H1 (cell line): ENCODE measurements around the gene SSRP1.

Experiments used
- CBX8 ChIP-seq: fragments of 300-800, 300-1000 bp; sonication (generic); IDR thresholded peaks from 2 replicates; pipeline ENCODE4 v1.7.1; 2016; ENCODE audit warnings: low read depth, low read length, borderline replicate concordance
- CEBPB ChIP-seq: IDR thresholded peaks from 2 replicates; pipeline ENCODE4 v1.6.1; 2012; ENCODE audit warnings: low read depth, low read length
- CTCF ChIP-seq, 3 experiments: IDR thresholded peaks; 1 replicate in 2 of 3; 2 replicates in 1 of 3; pipeline versions ENCODE4 v1.5.1 to v1.6.1; 2011; ENCODE audit warnings: low read length in 3 of 3, mild to moderate bottlenecking in 3 of 3, inconsistent platforms in 2 of 3, low read depth in 1 of 3, moderate library complexity in 1 of 3; ENCODE audit not compliant: insufficient read depth in 1 of 3; ENCODE audit errors: control extremely low read depth in 1 of 3
- MAFK ChIP-seq: IDR thresholded peaks from 2 replicates; pipeline ENCODE4 v1.6.1; 2012; ENCODE audit warnings: low read depth, mild to moderate bottlenecking, improper control_type of control experiment, low read length
- RAD21 ChIP-seq, 2 experiments: IDR thresholded peaks in 1 of 2; conservative IDR thresholded peaks in 1 of 2; 2 replicates each; pipeline ENCODE4 v1.6.1; 2011; ENCODE audit warnings: low read depth in 2 of 2, low read length in 2 of 2, improper control_type of control experiment in 1 of 2, inconsistent platforms in 1 of 2, mild to moderate bottlenecking in 1 of 2, moderate library complexity in 1 of 2
- RFX5 ChIP-seq: IDR thresholded peaks from 2 replicates; pipeline ENCODE4 v1.6.1; 2011; ENCODE audit warnings: low read depth, low read length, improper control_type of control experiment, borderline replicate concordance
- TEAD4 ChIP-seq: IDR thresholded peaks from 2 replicates; pipeline ENCODE4 v1.6.1; 2012; ENCODE audit warnings: low read depth, low read length, inconsistent platforms, mixed read lengths
- USF2 ChIP-seq: IDR thresholded peaks from 2 replicates; pipeline ENCODE4 v1.6.1; 2011; ENCODE audit warnings: low read length, improper control_type of control experiment

DNA sequence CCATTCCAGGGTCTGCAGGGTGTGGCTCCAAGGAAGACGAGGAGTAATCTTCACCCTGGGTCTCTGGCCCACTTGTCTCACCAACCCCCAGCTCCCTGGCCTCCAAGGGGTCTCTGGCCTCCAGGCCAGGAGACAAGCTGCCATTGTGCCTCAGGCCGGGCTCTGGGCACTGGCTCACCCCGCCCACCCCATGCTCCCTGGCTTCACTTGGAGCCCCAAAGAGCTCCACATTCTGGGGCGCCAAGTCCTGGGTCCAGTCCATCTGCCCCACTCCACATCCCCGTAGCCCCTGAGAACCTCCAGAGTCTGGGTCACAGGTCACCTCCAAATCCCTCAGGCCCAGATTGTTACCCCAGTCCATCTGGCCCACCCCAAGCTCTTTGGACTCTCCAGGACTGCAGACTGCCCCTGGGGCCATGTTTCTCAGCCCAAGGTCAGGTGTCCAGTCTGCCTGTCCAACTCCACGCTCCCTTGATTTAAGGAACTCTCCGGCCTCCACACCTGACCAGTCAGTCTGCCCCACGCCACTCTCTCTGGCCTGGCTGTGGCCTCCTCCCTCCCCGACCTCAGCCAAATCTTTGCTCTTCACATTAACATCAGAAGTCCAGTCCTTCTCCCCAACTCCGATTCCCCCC lies 27.1 kb downstream of the SSRP1 start:
- TF ChIP-seq CTCF (IDR thresholded peaks at IDR 0.05; ENCODE audit: control extremely low read depth in 1 of 3, insufficient read depth in 1 of 3, low read depth in 1 of 3, low read length in 3 of 3) (no peak), MAFK (no peak), TEAD4 (no peak), USF2 (no peak), RFX5 (no peak), CBX8 (no peak), CEBPB (no peak), RAD21 (IDR thresholded peaks at IDR 0.05 in 1 of 2, conservative IDR thresholded peaks at IDR 0.05 in 1 of 2; ENCODE audit: low read depth in 2 of 2, low read length in 2 of 2) (no peak)
